ENCODE results near the gene P4HA2. TPM values are rescaled to one million over a fixed set of nuclear protein-coding genes. Genes with fewer than 3 reads are reported as not detected.

P4HA2 gene
- total RNA-seq, 1 donor from 2014 or later: 79.0 TPM

GRCh38 chr5:132265336-132266030, 37.8 kb upstream of the P4HA2 start:
- DNase-seq (no peak), ATAC-seq (peak; percentile 37)
- TF ChIP-seq CTCF (IDR thresholded peaks at IDR 0.05): no peak
- no peaks in the 10 kb centered on the region for H3K27me3 ChIP-seq
- intact Hi-C loops (cut with DNase I): no loop called here
- peak overlapping the region; percentile 75 for H3K27ac ChIP-seq
- peaks cover 15% of the 10 kb centered on the region for H3K4me1 ChIP-seq
- no peaks in the 10 kb centered on the region for H3K9me3 ChIP-seq
- H3K4me3 ChIP-seq: no peak overlapping the region
- H3K36me3 ChIP-seq: no peaks in the 10 kb centered on the region

- Histone ChIP-seq H3K27me3 (no peaks in the 10 kb centered on the region), H3K4me3 (no peak overlapping the region), H3K4me1 (peaks cover 22% of the 10 kb centered on the region), H3K36me3 (no peaks in the 10 kb centered on the region), H3K9me3 (no peaks in the 10 kb centered on the region), H3K27ac (peak overlapping the region; percentile 75)
- TF ChIP-seq CTCF (IDR thresholded peaks at IDR 0.05): no peak
- no peak for DNase-seq
- ATAC-seq: no peak
- intact Hi-C loops (cut with DNase I): no loop called here
Observed at GRCh38 chr5:132264546-132265335, 37.1 kb upstream of the P4HA2 start.

GRCh38 chr5:132263548-132264261, 36.1 kb upstream of the P4HA2 start:
- DNase-seq: no peak
- Histone ChIP-seq H3K9me3 (no peaks in the 10 kb centered on the region), H3K27me3 (no peaks in the 10 kb centered on the region), H3K4me1 (peaks cover 28% of the 10 kb centered on the region), H3K27ac (no peak overlapping the region), H3K4me3 (no peak overlapping the region), H3K36me3 (no peaks in the 10 kb centered on the region)
- no peak for TF ChIP-seq CTCF (IDR thresholded peaks at IDR 0.05)
- intact Hi-C loops (cut with DNase I): no loop called here
- no peak for ATAC-seq

- Histone ChIP-seq H3K4me3 (no peak overlapping the region), H3K4me1 (peaks cover 30% of the 10 kb centered on the region), H3K27ac (no peak overlapping the region), H3K9me3 (no peaks in the 10 kb centered on the region), H3K36me3 (no peaks in the 10 kb centered on the region), H3K27me3 (no peaks in the 10 kb centered on the region)
- no peak for ATAC-seq
- intact Hi-C loops (cut with DNase I): no loop called here
- no peak for DNase-seq
- TF ChIP-seq CTCF (IDR thresholded peaks at IDR 0.05): no peak
Observed at GRCh38 chr5:132262882-132263547, 35.4 kb upstream of the P4HA2 start.

Measured in upper lobe of right lung (tissue), 1 donor.